GM19468 (cell line): ENCODE measurements around the gene AMOTL2.

Source experiments
- ATAC-seq: cut with Tn5 transposase; IDR thresholded peaks from one replicate; pipeline ENCODE4 v1.9.1; 2021; ENCODE audit warnings: mild to moderate bottlenecking, moderate library complexity, moderate number of reproducible peaks; ENCODE audit not compliant: unreplicated experiment; ENCODE audit errors: extremely low read depth

Gene AMOTL2

DNA sequence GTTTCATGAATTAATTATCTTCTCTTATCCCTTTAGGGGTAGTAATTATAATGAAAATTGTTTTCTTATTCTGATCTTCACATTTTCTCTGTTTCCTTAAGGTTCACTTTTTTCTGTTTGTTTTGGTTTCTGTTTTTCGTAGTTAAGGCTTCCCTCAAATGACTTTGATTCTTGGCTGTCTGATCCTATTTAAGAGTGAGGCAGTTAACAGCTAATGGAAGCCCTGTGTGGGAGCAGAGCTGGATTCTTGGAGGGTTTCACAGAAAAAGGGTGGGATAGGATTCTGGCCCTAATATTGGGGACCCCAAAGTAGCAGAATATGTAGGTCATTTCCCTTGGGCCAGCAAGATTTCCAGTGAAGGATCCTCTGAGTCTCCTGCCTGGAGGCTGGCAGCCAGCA lies 6.8 kb upstream of the AMOTL2 start:
- ATAC-seq = no peak

- ATAC-seq = no peak
Observed at GRCh38 chr3:134380249-134380648, 6.0 kb upstream of the AMOTL2 start.

DNA sequence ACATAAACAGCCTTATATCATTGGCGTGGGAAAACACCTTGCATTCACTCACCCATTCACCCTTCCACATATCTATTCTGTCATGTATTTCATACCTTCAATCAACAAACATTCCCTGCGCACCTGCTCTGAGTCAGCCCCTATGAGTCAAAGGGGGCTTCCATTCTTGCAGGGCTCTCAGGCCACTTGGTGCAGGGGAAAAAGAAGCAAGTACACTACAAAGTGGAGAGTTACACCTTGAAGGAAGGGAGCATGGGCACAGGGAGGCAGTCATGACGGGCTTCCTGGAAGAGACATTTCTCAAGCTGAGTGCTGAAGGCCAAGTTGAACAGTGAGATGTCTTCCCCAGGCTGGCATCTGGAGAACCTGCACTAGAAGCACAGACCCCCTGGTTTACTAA lies 4.6 kb upstream of the AMOTL2 start:
- no peak for ATAC-seq

GRCh38 chr3:134378384-134378783 lies 4.1 kb upstream of the AMOTL2 start:
- ATAC-seq = no peak

DNA sequence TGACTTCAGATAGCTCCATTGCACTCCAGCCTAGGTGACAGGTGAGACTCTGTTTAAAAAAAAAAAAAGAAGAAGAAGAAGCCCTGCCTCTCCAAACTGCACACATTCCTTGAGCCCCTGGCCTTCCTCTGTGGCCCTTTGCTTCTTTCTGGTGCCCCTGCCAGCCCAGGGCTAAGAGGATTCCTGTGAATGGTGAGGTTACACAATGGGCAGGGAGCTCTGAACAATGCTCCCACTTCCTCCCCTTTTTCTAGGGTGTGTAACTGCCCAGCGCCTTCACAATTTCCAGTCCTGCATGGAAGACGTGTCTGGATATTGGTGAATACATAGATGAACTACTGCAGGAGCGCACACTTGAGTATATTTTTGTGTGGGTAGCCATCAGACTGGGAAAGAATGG lies 3.6 kb upstream of the AMOTL2 start:
- ATAC-seq = no peak

GRCh38 chr3:134376786-134377426 lies 2.7 kb upstream of the AMOTL2 start:
- ATAC-seq = no peak

- no peak for ATAC-seq
Observed at GRCh38 chr3:134376385-134376765, 2.1 kb upstream of the AMOTL2 start.

DNA sequence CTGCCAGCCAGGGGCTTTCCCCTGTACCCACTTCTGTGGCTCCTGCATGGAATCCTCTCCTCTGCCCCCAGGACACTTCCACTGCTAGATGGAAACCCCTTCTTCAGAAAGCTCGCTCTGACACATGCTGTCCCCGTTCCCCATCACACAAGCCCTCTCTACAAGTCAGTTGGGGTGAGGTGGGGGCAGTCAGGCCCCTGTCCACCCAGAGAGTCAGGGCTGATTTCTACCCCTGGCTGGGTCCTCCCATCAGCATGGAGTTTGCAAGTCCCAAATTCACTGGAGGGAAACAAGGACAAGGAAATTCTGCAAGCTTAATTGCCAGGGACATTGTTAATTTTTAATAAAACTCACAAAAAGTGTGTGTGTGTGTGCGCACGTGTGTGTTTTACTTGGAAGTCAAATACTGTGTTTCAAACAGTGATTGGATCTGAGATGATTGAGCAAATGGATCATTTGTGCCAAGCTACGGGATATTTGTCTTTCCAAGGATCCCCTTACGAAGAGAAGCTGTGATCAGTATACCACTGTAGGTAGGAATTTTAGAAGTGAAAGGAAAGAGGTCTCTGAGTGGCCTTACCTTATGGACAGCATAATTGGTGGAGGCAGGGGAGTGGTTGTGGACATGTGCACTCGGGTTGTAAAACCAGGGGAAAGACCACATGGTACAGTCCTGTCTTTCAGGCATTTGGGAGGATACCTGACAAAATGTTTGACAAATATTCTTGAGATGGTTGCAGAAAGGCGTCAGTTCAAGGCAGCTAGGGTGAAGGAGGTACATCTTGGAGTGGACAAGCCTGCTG lies 1.5 kb upstream of the AMOTL2 start:
- no peak for ATAC-seq

- ATAC-seq = no peak
Observed at GRCh38 chr3:134374791-134375581, 739 bp upstream of the AMOTL2 start.

- ATAC-seq = no peak
Observed at GRCh38 chr3:134373271-134374104, 759 bp downstream of the AMOTL2 start.

DNA sequence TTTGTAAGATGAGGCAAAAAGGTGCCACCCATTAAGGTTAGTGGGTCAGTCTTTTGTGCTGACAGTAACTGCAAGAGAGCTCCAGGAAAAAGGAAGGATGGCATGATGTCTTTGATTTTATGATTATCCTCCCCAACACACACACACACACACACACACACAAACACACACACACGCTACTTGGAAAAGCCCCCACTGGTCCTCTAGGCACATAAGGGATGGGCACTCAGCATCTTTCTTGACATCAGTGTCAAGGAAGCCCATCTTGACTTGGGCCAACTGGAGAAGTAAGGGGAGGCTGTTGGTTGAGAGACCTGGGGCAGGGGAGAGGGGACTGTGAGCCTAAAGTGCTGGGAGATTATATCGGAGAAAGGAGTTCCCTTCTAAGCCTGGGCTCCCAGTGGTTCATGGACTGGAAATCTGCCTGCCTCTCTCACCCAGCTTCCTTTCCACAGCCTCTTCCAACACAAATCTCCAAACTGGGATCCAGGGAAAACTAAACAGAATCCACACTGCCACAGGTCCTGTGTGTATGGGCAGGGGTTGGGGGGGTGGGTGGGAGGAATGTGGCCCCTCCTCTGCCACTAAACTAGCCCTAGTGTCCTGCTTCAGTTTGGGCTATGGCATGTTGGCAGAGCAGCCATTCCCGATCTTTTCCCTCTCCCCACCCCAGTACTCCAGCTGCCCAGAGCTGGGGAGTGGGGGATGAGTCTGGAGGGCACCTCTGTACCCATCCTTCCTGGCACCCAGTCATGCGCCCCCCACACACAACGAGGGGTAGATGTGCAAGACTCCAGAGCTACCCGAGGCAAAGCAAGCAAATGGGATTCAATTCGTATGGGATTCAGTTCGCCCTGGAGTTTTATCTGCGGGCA lies 1.6 kb downstream of the AMOTL2 start:
- no peak for ATAC-seq

DNA sequence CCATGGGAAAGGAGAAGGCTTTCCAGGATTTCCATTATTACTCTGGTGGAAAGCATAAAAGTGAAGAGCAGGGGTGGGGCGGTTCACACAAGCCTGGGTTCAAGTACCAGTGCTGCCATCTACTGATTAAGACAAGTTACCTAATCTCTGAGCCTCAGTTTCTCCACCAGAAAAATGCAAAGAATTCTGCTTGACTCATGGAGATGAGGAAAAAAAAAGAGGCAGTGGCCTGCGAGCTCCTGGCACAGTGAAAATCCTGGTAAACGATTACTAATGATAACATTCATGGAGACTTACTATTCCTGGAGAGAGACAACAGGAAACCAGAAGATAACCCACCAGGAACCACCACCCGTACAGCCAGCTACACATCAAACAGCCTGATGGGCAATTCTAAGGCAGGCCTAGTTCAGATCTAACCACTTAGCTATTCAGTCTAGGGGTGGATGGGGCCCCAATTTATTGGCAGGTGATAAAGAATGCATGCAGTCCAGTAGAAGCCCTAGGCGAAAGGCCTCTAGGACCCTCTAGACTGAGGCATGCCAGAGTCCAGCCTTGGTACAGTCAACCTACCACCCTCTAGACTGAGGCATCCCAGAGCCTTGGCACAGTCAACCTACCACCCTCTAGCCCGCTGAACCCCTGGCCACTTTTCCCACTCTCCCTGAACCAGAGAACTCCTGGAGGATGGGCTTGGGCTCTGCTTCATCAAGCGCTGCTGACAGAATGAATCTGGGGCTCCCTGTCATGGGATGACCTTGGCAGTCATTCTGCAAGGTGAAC lies 2.5 kb downstream of the AMOTL2 start:
- ATAC-seq = no peak

DNA sequence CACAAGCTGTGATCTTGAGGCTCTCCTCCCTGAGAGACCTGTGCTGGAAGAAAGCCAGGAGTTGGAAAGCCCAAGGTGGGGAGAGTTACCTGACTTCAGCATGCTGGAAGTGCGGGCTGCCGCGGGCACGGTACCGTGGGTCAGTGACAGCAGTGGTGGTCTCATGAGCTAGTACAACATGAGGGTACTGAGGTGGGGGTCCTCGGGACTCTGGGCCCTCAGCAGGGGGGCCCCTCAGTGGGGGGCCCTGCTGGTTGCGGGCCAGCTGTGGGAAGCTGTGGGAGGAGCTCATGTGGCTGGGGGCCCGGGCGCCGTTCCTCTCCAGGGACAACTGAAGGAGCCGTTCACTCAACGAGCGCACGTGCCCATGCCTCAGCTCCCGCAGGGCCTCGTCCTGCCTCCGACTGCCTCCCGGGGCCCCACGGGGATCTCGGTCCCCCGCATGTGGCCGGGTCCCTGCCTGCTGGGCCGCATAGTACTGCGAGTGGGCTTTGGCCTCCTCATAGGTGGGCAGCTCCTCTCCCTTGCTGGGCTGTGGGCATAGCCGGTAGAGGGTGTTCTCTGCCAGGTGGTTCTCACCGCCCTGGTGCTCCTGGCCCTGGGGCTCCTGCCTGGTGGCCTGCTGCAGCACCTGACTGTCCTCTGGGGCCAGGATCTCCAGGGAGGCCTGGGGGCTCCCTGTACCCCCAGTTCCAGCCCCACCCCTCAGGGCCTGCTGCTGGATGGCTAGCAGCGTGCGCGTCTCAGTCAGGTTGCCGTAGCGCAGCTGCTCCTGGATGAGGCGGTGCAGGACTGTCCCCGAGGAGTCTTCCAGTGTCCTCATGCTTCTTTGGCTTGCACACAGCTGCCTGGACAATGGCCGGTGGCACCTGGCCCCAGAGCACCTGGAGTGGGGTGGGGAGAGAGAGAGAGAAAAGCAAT lies 3.4 kb downstream of the AMOTL2 start:
- no peak for ATAC-seq

GRCh38 chr3:134369861-134370596 lies 4.2 kb downstream of the AMOTL2 start:
- no peak for ATAC-seq

- ATAC-seq = no peak
Observed at GRCh38 chr3:134369231-134369741, 5.0 kb downstream of the AMOTL2 start.

DNA sequence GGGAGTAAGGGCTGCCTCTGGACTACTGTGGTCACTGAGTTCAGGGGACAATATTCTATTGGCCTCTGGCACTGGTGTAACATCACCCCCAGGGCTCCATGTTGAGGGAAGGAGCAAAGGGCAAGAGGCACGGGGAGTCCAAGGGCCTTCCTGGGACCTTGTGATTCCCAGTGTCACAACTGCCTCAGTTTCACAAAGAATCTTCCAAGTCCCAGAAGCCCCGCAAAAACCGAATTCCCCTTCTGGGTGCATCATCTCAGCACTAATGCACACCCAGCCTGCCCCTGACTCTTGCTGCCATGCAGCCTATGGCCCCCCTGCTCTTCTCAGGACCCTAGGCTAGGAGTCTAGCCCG lies 5.5 kb downstream of the AMOTL2 start:
- ATAC-seq = no peak
